M059J (cell line): ENCODE measurements around the gene EGLN3. TPM values are rescaled to one million over a fixed set of nuclear protein-coding genes. Genes with fewer than 3 reads are reported as not detected.
"Not testable (repeated sequence)": the region's sequence is repeated elsewhere in the genome, so short reads cannot be mapped to it uniquely, and the experiment has no call there.

Source experiments
- DNase-seq: peaks from one replicate; pipeline ENCODE4 v3.0.0-alpha.2; 2012; ENCODE audit warnings: low read depth
- total RNA-seq: library from RNA; depleted of rRNA; stranded (reverse); fragments of >200 nt; shearing (Covaris generic); gene quantifications from 2 replicates; pipeline ENCODE4 v1.2.3, GENCODE V29; 2014; rRNA removed

Gene EGLN3
- 22.2 and 30.1 TPM in 2 replicates for total RNA-seq

DNA sequence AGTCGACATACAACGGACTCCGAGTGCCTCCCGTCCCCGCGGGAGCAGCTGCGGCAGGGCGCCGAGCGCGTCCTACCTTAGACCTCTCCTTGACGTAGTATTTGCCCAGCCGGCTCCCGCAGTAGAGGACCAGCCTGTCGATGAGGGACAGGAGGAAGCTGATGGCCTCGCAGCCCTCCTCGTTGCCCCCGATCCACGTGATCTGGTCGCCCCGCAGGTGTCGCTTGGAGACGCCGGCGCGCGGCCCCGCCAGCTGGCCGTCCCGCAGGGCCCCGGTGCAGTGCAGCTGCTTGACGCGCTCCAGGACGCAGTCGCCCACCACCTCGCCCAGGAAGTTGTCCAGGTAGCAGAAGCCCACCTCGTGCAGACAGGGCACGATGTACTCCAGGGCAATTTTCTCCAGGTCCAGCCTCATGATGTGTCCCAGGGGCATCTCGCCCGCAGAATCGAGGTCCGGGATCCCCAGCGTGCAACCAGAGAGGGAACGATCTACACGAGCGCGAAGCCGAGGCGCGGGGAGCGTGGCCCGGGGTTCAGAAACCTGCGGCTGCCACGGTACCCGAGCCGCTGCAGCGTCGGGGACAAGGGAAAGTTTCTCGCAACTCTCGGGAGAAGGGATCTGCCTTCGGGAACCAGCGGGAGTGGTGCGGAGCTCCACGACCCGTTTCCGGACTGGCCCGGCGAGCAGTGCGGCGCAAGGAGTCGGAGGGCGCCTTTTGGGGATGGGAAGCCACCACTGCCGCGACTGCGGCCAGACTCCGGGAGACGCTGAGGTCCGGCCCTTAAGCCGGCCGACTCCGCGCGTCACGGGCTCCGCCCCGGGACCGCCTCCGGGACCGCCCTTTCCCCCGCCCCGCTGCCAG, at the start of gene EGLN3:
EGLN3 (minus strand) TSS at position 755 of the 863 bp plus-strand sequence; CDS start at position 433, 322 bp downstream.
- peak; percentile 88 for DNase-seq

DNA sequence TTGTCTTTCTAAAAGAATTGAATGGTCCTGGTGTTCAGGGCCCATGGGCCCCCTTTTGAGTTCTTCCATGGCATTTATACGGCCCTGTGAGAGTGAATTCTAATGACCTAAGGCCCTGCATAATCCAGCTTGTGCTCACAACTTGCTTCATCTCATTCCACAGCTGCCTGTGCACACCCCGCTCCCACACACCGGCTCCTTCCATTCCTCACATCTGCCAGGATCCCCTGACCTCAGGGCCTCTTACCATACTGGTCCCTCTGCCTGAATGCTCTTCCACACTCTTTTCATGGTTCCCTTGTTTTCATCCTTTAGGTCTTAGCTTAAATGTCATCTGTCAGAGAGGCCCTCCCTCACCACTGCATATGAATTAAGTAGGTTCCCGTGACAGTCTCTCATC, 49.5 kb upstream of the EGLN3 start:
- DNase-seq: no peak

DNA sequence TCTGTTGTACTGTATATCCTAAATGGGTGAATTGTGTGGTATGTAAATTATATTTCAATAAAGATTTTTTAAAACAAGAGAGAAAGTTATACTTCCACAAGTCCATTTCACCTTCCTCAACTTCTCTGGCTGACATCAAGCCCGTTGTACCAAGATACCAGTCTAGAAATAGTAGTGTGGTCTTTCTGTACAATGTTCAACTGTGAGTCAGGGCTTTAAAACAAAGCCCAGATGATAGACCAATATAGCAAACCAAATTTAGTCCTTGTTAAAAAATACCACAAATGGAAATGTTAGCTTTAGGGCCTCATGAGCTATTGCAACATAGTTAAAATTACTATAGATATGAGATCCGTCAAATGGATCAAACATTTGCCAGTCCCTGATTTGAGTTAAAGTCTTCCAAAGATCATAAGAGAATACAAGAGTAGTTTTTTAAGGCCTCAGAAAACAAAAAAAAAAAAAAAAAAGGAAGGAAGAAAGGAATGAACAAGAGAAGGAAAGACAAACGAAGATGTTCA, 49.0 kb upstream of the EGLN3 start:
- no peak for DNase-seq

DNA sequence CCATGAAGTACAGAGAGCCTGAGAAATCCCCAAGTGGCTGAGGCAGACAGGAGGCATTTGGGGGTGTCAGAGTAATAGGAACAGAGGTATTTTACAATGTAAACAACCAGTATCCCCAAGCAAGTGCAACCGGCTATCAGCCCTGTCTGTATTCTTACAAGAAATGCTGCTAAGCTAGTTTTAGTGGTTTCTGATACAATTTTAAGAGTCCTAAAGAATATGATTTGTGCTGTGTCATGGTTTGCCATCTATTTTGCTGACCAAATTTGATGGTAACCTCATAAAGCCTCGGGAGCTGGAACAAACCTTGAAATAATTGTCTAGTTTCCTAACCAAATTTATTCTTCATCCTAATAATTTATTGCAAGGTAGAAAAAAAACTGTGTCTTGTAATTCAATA, 46.7 kb upstream of the EGLN3 start:
- DNase-seq: no peak

DNA sequence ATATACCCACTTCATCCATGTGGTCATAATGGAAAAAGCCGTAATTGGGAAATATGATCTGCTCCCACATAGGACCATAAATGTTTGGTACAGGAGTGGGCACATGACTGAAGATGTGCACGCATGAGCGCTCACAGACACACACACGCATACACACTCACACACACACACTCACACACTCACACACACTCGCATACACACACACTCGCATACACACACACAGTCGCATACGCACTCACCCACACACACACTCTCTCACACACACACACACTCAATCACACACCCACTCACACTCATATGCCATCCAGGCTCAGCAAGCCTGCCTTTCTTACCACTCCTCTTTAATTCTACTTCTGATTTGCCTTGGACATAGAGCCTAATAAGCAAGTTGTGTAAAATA, 45.6 kb upstream of the EGLN3 start:
- no peak for DNase-seq

DNA sequence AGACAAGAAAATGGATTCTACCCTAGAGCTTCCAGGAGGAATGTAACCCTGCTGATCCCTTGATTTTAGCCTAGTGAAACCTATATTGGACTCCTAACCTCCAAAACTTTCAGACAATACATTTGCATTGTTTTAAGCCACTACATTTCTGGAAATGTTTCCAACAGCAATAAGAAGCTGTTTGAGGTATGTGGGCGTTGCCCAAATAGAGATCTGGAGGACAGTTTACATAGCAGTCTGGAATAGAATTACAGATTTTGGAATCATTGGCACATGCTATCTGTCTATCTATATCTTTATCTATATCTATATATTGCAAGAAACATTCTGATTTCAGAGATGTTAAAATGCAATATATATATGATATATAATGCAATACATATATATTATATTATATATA, 42.4 kb upstream of the EGLN3 start:
- no peak for DNase-seq

DNA sequence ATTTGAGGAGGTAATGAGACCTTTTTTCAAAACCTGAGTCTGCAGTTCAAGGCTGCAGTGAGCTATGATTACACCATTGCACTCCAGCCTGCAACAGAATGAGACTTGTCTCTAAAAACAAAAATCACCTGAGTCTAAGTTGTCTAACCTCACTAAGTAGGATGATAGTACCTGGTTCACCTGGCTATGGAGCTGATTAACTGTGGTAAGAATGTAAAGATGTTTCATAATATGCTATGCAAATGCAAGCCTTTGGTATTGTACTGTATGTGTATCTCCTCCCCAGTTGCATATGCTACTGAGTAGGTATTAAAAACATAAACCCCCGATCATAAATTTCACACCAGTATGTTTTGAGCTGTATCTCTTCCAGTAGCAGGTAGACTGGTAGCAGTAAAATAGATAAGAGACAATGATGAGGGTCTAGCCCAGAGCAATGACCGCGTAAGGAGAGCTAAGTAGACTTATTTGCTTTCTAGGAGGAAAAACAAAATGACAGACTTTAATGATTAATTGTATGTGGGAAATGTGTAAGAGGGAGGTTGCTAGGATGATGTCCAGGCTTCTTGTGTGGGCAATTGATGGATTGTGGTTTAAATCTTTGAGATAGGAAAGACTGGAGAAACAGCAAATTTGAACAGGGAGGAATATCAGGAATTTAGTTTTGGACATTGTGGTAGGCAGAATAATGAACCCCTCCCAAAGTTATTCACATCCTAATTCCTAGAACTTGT, 41.6 kb upstream of the EGLN3 start:
- no peak for DNase-seq

DNA sequence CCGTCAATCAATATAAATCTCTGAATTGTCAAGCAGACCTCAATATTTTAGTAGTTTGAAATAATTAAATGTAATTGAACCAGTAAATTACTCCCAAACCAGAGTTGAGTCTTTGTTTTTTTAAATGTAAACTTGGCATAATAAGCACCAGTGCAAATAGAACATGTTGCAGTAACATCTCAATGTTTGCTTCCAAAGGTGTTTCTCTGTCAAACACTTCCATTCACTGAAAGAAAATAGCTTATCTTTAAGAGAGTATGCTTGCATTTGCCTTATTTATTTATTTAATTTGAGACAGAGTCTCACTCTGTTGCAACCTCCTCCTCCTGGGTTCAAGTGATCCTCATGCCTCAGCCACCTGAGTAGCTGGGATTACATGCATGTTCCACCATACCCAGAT, 39.9 kb upstream of the EGLN3 start:
- DNase-seq: no peak

DNA sequence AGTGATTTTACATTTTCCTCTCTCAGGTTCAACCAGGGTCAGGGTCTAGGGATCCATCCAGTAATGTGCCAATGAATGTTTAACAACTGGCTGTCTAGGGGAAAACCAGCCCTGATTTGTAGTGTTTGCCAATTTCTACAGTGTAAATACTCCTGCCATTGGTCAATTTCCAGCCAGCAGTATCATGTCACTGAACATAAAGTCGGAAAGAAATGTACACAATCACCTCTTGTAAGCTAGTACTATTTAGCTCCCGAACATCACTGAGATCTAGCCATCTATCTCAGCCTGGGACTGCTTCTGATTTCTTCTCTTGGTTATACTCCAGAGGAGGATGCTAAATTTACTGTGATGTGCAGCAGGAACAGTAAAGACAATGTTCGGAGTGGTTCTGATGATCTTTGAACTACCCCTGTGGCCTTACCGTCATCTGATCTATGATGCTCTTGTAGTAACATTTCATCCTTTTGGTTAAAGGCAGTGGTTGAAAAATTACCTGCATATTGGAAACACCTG, 36.7 kb upstream of the EGLN3 start:
- no peak for DNase-seq

DNA sequence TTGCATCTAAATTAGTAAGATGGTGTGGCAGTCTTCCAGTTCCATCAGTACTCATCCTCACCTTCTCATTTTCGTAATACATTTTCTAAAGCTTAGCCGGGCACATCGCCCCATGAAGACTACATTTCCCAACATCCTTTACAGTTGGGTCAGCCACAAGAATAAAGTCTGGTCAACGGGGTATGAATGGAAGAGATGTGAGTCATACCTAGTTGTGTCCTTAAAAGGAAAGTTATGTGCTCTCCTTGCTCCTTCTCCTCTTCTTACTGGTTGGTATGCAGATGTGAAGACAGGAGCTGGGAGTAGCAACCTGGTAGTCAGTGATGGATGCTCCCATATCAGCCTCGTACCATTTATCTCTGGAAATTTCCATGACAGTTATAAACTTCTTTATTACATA, 35.9 kb upstream of the EGLN3 start:
- DNase-seq: peak; percentile 96

DNA sequence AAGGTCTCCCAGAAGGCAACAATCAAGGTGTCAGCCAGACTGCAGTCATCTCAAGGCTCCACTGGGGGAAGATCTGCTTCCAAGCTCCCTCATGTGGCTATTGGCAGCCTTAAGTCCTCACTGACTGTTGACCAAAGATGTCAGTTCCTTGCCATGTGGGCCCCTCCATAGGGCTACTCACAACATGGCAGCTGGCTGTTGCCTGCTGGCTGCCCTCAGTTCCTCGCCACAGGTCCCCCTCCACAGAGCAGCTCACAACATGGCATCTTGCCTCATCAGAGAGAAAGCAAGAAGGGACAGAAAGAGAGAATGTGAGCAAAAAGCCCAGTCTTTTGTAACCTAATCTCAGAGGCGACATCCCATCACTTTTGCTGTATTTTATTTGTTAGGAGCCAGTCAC, 34.4 kb upstream of the EGLN3 start:
- DNase-seq: no peak

DNA sequence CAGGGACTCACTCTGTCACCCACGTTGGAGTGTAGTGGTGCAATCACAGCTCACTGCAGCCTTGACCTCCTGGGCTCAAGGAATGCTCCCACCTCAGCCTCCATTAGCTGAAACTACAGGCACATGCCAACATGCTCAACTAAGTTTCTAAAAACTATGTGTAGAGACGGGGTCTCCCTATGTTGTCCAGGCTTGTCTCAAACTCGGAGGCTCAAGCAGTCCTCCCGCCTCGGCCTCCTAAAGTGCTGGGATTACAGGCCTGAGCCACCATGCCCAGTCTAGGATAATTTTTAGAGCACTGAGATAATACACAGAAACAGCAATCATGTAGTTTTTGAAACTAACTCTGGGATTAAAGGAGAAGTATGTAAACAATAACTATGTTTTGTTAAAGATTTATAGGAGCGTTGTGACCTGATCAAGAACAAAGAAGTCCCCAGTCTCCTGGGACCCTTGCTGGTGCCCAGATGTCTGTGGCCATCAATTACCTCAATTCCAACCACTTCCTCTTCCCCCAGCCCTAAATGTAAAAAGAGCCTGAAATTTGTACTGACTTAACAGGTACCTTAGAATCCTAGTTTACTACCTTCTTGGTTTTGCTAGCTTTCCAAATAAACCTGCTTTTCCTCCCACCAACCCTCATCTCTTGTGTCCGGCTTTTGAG, 28.9 kb upstream of the EGLN3 start:
- DNase-seq: no peak

DNA sequence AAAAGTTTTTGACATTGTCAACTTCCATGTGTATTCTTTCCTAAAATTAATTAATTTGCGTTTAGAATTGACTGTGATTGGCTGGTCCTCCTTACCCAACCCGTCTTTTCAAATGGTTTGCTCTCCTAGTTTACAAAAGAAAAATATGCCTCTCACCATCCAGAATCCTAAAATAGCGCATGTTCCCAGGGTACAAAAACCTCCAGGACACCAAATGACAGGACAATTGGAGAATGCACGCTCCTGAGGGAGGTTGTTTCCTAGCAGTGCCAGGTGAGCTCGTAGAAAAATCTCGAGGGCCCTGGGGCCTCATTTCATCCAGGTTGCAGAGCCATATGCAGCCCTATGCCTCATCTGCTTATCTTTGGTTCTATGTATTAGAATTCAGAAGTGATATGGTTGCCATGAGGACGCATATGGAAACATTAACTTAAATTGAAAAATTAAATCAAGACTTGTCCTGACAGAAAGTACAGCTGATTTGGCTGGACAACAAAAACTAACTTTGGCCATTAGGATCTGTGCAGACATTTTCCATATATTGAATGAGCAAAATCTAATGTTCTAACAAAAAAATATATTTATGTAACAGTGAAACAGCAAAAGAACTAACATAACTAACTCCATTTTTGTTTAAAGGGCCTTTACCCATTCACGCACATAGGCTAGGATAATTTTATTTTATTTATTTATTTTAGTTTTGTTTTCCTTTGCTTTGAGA, 28.2 kb upstream of the EGLN3 start:
- no peak for DNase-seq

DNA sequence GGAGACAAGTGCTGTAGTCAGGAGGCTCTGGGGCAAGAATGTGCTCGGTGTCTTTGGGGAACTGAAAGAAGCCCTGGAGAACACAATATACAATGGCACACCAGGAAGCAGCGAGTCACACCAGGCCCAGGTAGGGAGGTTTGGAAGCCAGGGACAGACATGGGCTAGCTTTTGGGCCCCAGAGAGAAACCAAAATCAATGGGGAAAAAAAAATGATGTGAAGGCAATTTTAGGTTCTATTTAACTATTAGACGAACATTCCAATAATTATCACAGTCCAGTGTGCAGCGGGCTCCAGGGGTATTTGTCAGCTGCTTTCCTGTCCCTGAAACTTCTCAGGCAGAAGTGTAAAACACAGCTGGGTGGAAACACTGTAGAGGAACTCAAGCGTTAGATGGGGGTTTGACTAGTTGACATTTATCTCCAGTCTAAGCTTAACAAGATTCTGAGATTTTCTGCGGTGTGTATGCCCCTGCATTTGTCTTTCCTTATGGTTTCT, 21.8 kb upstream of the EGLN3 start:
- DNase-seq: no peak

DNA sequence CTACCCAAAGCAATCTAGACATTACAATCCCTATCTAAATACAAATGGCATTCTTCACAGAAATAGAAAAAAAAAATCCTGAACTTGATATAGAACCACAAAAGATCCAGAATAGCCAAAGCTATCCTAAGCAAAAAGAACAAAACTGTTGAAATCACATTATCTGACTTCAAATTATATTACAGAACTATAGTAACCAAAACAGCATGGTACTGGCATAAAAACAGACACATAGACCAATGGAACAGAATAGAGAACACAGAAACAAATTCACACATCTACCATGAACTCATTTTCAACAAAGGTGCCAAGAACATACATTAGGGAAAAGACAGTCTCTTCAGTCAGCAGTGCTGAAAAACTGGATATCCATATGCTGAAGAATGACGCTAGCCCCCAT, 19.0 kb upstream of the EGLN3 start:
- DNase-seq: not testable (repeated sequence)

DNA sequence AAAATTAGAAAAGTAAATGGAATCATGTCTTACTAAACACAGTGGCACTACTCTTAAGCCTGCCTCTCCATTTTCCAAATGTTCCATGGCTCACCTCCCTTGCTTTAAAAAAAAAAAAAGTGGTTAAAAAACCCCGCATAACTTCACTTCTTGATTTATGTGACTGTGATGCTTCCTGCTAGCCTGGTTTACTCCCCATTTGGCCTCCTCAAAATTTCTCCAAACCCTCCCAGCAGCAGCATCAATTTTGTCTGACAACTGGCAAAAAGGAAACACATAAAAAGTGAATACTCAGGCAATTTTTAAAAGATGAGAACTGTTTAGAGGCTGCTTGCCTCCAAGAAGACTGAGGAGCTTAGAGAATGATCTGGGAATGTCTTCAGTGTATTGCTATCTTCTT, 17.8 kb upstream of the EGLN3 start:
- DNase-seq: no peak

DNA sequence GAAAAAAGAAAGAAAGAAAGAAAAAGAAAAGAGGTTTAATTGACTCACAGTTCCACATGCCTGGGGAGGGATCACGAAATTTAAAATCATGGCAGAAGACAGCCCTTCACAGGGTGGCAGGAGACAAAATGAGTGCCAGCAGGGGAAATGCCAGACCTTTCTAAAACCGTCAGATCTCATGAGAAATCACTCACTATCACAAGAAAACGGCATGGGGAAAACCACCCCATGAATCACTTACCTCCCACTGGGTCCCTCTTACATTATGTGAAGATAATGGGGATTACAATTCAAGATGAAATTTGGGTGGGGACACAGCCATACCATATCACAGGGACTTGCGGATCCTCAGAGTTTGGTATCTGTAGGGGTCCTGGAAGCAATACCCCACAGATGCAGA, 16.3 kb upstream of the EGLN3 start:
- DNase-seq: no peak

DNA sequence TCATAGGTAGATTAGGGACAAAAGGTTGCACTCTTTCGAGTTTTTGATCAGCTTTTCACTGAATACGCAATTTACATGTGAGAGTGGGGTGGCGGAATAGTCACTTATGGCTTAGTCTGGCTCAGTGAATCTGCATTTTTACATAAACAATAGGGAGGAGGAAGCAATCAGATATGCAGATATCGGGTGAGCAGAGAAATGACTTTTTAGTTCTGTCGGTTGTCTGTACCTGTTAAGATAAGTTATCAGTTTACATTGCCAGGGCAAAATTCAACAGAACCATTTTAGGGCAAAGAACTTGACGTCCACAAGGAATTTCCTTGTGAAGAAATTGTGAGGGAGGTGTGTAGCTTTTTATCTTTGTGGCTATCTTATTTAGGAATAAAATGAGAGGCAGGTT, 15.4 kb upstream of the EGLN3 start:
- DNase-seq: no peak

DNA sequence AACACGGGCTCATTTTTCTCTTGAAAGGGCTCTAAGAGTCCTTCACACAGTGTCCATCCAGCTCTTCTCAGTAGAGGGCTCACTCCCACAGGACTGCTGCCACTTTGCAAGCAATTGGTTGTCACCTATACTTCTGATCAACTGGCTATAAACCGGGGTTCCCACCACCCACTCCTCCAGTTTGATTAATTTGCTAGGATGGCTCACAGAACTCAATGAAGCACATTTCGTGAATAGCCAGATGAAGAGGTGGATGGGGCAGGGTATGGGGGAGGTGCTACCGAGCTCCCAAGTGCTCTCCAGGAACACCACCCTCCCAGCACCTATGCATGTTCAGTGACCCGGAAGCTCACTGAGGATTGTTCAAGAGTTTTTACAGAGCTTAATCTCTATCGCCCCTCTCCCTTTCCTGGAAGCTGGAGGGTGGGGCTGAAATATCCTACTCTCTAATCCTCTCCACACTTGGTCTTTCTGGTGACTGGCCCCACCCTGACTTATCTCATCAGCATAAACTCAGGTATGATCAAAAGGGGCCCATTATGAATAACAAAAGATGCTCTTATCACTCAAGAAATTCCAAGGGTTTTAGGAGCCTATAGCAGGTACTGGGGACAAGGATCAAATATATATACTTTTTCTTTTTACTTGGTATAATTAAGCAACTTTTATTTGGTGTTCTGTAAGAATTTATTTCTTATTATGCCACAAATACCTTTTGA, 13.9 kb upstream of the EGLN3 start:
- no peak for DNase-seq

DNA sequence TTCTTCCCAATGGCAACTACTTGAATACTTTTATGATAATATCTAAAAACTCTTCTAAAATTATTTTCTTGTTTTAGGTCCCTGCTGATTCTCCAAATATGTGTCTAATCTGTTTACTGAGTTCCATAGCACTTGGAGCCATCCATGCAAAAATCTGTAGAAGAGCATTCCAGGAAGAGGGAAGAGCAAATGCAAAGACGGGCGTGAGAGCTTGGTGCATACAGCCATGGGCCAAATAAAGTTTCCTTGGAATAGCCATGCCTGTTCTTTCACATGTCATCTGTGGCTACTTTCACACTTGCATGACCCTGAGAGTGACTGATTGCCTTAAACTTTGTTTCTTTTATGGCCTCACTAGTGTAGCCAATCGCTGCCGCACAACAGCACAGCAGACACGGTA, 13.0 kb upstream of the EGLN3 start:
- DNase-seq: no peak

DNA sequence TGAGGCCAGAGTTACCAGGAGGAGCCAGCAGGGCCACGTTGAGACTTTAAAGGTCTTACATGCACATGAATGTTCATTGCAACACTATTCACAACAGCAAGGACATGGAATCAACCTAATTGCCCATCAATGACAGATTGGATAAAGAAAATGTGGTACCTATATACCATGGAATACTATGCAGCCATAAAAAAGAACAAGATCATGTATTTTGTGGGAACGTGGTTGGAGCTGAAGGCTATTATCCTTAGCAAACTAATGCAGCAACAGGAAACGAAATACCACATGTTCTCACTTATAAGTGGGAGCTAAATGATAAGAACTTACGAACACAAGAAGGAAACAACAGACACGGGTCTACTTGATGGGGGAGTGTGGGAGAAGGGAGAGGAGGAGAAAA, 11.6 kb upstream of the EGLN3 start:
- not testable (repeated sequence) for DNase-seq
